Measurements from ENCODE around the gene KCNQ1. TPM values are rescaled to one million over a fixed set of nuclear protein-coding genes. Genes with fewer than 3 reads are reported as not detected.

Gene KCNQ1
- total and polyA plus RNA-seq, 4 donors = 15.4 to 41.7 (median 26.2) TPM

GRCh38 chr11:2401436-2401984 lies 43.3 kb upstream of the KCNQ1 start:
- Histone ChIP-seq H3K36me3 (ENCODE audit: control insufficient read depth in 4 of 4, insufficient read depth in 4 of 4, low read length in 4 of 4) (peaks cover 4 to 43% (median 19%) of the 10 kb centered on the region in 4 donors), H3K9me3 (ENCODE audit: control insufficient read depth in 4 of 4, insufficient read depth in 3 of 4, low read length in 3 of 4) (no peaks in the 10 kb centered on the region), H3K4me1 (ENCODE audit: control insufficient read depth in 5 of 5, insufficient read depth in 5 of 5, low read length in 5 of 5) (peaks cover 3 to 28% (median 11%) of the 10 kb centered on the region in 5 donors), H3K4me3 (peak overlapping the region; percentile 96), H3K9ac (ENCODE audit: insufficient read depth in 1 of 2, low read length in 2 of 2) (peak overlapping the region; percentile 90 to 94), H3K27ac (ENCODE audit: low read depth in 1 of 2, low read length in 1 of 2) (peak overlapping the region in 1 of 2 donors; percentile 92), H3K27me3 (ENCODE audit: control insufficient read depth in 3 of 3, insufficient read depth in 3 of 3, low read length in 2 of 3) (no peaks in the 10 kb centered on the region)
- ATAC-seq (ENCODE audit: insufficient read depth, low FRiP score) (no peak), DNase-seq (no peak)
- WGBS, 2 donors = 40 to 48% methylated on average over 12 of the region's 12 CpGs
- TF ChIP-seq CTCF (IDR thresholded peaks at IDR 0.05; ENCODE audit: control extremely low read depth, extremely low read depth) = no peak

- no peak overlapping the region for H3K9ac ChIP-seq (ENCODE audit: insufficient read depth in 1 of 2, low read length in 2 of 2)
- H3K27ac ChIP-seq (ENCODE audit: low read depth in 1 of 2, low read length in 1 of 2) = no peak overlapping the region
- peaks cover 0 to 37% (median 16%) of the 10 kb centered on the region in 4 donors for H3K36me3 ChIP-seq (ENCODE audit: control insufficient read depth in 4 of 4, insufficient read depth in 4 of 4, low read length in 4 of 4)
- H3K9me3 ChIP-seq (ENCODE audit: control insufficient read depth in 4 of 4, insufficient read depth in 3 of 4, low read length in 3 of 4) = no peaks in the 10 kb centered on the region
- no peak for ATAC-seq (ENCODE audit: insufficient read depth, low FRiP score)
- no peak overlapping the region for H3K4me3 ChIP-seq
- DNase-seq = no peak
- TF ChIP-seq CTCF (IDR thresholded peaks at IDR 0.05; ENCODE audit: control extremely low read depth, extremely low read depth) = no peak
- peaks cover 3 to 28% (median 11%) of the 10 kb centered on the region in 5 donors for H3K4me1 ChIP-seq (ENCODE audit: control insufficient read depth in 5 of 5, insufficient read depth in 5 of 5, low read length in 5 of 5)
- 91% methylated on average over 13 of the region's 13 CpGs for WGBS, 2 donors
- no peaks in the 10 kb centered on the region for H3K27me3 ChIP-seq (ENCODE audit: control insufficient read depth in 3 of 3, insufficient read depth in 3 of 3, low read length in 2 of 3)
Measured at GRCh38 chr11:2402106-2402505, 42.7 kb upstream of the KCNQ1 start.

- no peaks in the 10 kb centered on the region for H3K9me3 ChIP-seq (ENCODE audit: control insufficient read depth in 4 of 4, insufficient read depth in 3 of 4, low read length in 3 of 4)
- peaks cover 0 to 35% (median 12%) of the 10 kb centered on the region in 4 donors for H3K36me3 ChIP-seq (ENCODE audit: control insufficient read depth in 4 of 4, insufficient read depth in 4 of 4, low read length in 4 of 4)
- ATAC-seq (ENCODE audit: insufficient read depth, low FRiP score) = no peak
- H3K4me3 ChIP-seq = no peak overlapping the region
- no peak overlapping the region for H3K9ac ChIP-seq (ENCODE audit: insufficient read depth in 1 of 2, low read length in 2 of 2)
- H3K4me1 ChIP-seq (ENCODE audit: control insufficient read depth in 5 of 5, insufficient read depth in 5 of 5, low read length in 5 of 5) = peaks cover 3 to 30% (median 11%) of the 10 kb centered on the region in 5 donors
- H3K27me3 ChIP-seq (ENCODE audit: control insufficient read depth in 3 of 3, insufficient read depth in 3 of 3, low read length in 2 of 3) = no peaks in the 10 kb centered on the region
- no peak overlapping the region for H3K27ac ChIP-seq (ENCODE audit: low read depth in 1 of 2, low read length in 1 of 2)
- DNase-seq = no peak
- no peak for TF ChIP-seq CTCF (IDR thresholded peaks at IDR 0.05; ENCODE audit: control extremely low read depth, extremely low read depth)
- WGBS, 2 donors = 91 to 92% methylated on average over 31 of the region's 31 CpGs
Measured at GRCh38 chr11:2402890-2403645, 41.7 kb upstream of the KCNQ1 start.
